Measurements from ENCODE around the gene KLHL40. TPM values are rescaled to one million over a fixed set of nuclear protein-coding genes. Genes with fewer than 3 reads are reported as not detected.
"Not testable (repeated sequence)": the region's sequence is repeated elsewhere in the genome, so short reads cannot be mapped to it uniquely, and the experiment has no call there.

KLHL40 gene
- total RNA-seq, 1 donor = not detected

DNA sequence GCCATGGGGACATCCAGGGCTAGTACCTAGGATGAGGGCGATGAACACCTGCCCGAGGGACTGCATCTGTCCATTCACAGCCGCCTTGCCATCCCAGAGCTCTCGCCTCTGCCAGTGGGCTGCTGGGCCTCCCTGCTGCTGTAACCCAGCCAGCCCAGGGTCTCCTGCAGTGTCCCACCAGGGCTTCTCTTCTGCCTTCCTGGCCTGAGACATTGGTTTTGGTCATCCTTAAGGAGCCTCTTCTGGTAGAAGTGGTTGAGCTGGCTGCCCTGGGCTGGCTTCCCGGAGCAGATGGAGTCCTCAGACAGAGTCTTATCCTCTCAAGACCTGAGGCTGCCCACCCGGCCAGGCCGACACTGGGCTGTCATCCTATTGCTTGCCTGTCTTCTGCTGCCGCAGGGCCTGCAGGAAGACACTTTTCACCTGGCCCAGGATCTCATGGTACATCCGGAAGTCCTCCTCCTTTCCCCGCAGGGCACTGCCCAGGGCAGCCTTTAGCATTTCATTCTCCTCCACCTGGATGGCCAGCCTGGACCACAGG is 23.3 kb downstream of the KLHL40 start:
- Histone ChIP-seq H3K4me1 (ENCODE audit: insufficient read depth, low read length) (no peaks in the 10 kb centered on the region), H3K9me3 (ENCODE audit: low read depth, low read length) (no peaks in the 10 kb centered on the region), H3K27me3 (ENCODE audit: insufficient read depth, low read length) (no peaks in the 10 kb centered on the region), H3K4me3 (ENCODE audit: low read length) (no peak overlapping the region)

DNA sequence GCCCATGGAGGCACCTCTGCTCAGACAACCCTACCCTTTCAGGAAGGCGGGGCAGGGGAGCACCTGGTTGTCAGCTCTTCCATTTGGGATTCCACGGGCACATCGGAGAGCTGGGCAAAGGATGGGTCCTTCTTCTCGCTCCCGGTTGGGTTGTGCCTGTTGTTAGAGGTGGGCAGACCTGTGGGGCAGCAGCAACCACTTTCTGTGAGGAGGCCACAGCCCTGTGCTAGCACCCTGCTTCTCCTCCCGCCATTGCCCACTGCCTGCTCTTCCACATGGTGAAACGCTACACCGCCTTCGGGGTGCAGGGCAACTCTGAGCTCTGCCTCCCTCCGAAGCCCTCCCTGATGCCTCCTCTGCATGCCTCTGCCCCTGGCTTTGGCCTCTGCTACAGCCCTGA is 24.3 kb downstream of the KLHL40 start:
- H3K27me3 ChIP-seq (ENCODE audit: insufficient read depth, low read length) = no peaks in the 10 kb centered on the region
- no peaks in the 10 kb centered on the region for H3K4me1 ChIP-seq (ENCODE audit: insufficient read depth, low read length)
- H3K4me3 ChIP-seq (ENCODE audit: low read length) = no peak overlapping the region
- no peaks in the 10 kb centered on the region for H3K9me3 ChIP-seq (ENCODE audit: low read depth, low read length)

DNA sequence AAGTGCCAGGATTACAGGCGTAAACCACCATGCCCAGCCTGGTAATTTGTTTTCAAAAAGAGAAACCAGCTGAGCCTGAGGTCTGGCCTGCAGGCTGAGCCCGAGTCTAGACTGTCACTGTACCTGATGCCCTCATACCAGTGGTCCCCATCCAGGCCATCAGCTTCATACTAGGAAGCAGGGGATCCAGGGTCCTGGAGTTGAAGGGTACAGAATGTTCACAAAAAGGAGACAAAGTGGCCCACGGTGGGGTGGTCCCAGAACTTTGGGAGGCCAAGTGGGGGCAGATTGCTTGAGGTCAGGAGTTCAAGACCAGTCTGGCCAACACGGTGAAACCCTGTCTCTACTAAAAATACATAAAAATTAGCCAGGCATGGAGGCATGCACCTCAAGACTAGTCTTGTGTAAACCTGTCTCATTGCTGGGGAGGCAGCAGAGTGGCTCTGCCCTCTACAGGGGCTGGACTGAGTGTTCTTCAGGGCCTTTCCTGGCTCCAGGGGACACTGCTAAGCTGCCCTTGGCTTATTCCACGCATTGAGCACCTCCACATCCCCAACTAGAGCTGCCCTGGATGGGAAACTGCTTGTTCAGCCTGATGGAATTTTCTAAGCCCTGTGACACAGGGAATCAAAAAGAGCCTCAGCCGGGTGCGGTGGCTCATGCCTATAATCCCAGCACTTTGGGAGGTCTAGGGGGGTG is 25.1 kb downstream of the KLHL40 start:
- Histone ChIP-seq H3K4me3 (ENCODE audit: low read length) (no peak overlapping the region), H3K4me1 (ENCODE audit: insufficient read depth, low read length) (no peaks in the 10 kb centered on the region), H3K9me3 (ENCODE audit: low read depth, low read length) (no peaks in the 10 kb centered on the region), H3K27me3 (ENCODE audit: insufficient read depth, low read length) (no peaks in the 10 kb centered on the region)

DNA sequence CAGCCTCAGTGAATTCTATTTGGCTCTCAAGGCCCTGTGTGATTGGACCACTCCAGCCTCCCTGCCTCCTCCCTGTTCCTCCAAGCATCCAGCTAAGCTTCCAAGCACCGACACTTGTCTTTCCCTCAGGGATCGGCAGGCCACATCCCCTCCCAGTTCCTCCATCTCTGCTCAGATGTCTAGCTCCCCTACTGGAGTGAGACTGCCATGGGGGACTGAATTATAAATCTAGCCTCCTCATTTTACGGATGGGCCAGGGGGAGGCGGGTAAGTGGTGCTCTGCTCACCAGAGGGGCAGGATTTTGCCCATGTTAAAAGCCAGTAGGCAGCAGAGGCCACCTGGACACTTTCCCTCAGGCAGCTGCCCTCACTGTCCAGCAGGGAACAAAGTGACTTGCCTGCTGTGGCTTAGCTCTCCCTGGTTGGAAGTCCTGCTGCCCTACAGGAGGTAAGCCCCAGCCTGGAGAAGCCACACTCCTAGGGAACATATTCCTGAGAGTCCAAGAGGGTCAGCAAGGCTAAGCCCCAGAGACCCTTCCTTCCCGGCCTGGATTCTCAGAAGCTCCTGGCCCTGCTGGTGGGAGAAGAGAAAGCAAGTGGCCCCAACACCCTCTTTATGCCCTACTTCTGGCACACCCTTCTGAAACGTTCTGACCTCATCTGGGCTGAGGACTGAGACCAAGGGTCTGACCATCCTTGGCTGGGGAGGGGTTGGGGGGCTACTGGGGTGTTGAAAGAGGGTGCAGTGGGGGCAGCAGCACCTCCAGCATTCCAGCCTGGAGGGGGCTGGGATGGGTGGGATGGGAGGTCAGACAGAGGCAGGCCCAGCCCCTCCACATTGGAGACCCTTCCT is 26.4 kb downstream of the KLHL40 start:
- H3K27me3 ChIP-seq (ENCODE audit: insufficient read depth, low read length) = no peaks in the 10 kb centered on the region
- no peaks in the 10 kb centered on the region for H3K9me3 ChIP-seq (ENCODE audit: low read depth, low read length)
- no peak overlapping the region for H3K4me3 ChIP-seq (ENCODE audit: low read length)
- H3K4me1 ChIP-seq (ENCODE audit: insufficient read depth, low read length) = no peaks in the 10 kb centered on the region

DNA sequence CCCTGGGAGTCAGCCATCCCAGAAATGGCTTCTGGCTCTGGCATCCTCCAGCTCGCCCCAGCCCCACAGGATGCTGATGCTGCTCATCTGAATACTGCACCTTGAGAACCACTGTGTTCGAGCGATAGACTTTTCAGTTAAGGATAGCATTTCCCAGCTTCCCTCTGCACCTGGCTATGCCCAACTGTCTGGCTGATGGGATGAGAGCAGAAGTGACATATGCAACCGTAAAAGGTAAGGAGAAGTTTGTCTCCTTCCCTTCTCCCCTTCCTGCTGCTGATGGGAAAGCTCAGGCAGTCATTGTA is 27.0 kb downstream of the KLHL40 start:
- Histone ChIP-seq H3K4me3 (ENCODE audit: low read length) (no peak overlapping the region), H3K4me1 (ENCODE audit: insufficient read depth, low read length) (no peaks in the 10 kb centered on the region), H3K9me3 (ENCODE audit: low read depth, low read length) (no peaks in the 10 kb centered on the region), H3K27me3 (ENCODE audit: insufficient read depth, low read length) (no peaks in the 10 kb centered on the region)

DNA sequence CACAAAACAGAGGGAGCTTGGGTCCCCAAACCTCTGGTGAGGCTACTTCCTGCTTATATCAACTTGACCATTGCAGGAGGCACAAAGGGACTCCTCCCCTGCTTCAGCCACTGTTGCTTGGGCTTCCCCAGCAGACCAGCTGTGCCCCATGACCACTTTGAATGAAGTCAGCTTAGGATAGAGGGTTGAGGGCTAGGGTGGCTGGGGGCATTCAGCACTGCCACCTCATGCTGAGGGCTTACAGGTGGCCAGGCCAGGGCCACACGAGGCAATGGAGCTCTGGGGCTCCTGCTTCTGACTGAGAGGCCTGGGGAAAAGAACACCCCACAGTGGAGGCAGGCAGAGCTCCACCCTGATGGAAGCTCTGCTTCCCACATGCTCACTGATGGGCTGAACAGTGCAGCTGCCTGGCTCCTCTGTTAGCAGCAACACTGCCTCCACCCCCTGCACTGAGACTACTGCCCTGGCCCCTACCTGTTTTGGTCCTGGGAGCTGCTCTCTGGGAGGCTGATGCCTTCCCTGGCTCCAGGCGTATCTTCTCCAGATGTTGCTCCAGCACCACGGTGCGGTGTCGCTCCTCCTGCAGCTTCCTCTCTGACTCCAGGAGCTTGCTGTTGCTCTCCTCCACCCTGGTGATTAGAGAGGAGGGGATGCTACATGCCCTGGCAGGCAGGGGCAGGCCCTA is 27.5 kb downstream of the KLHL40 start:
- H3K9me3 ChIP-seq (ENCODE audit: low read depth, low read length) = no peaks in the 10 kb centered on the region
- H3K4me3 ChIP-seq (ENCODE audit: low read length) = no peak overlapping the region
- H3K4me1 ChIP-seq (ENCODE audit: insufficient read depth, low read length) = peaks cover 4% of the 10 kb centered on the region
- no peaks in the 10 kb centered on the region for H3K27me3 ChIP-seq (ENCODE audit: insufficient read depth, low read length)

DNA sequence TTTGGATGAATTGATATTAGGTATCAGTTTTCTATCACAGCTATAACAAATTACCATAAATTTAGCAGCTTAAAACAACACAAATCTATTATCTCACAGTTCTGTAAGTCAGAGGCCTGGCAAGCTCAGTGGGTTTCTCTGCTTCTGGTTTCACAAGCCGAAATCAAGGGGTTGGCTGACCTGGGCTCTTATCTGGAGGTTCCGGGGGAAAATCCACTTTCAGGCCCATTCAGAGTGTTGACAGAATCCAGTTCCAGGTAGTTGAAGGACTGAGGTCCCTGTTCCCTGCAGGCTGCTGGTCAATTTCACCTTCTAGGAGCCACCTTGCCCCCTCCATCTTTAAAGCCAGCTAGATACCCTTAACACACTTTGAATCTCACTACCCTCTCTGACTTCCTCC is 28.4 kb downstream of the KLHL40 start:
- H3K4me1 ChIP-seq (ENCODE audit: insufficient read depth, low read length) = peaks cover 5% of the 10 kb centered on the region
- no peak overlapping the region for H3K4me3 ChIP-seq (ENCODE audit: low read length)
- no peaks in the 10 kb centered on the region for H3K9me3 ChIP-seq (ENCODE audit: low read depth, low read length)
- H3K27me3 ChIP-seq (ENCODE audit: insufficient read depth, low read length) = no peaks in the 10 kb centered on the region

DNA sequence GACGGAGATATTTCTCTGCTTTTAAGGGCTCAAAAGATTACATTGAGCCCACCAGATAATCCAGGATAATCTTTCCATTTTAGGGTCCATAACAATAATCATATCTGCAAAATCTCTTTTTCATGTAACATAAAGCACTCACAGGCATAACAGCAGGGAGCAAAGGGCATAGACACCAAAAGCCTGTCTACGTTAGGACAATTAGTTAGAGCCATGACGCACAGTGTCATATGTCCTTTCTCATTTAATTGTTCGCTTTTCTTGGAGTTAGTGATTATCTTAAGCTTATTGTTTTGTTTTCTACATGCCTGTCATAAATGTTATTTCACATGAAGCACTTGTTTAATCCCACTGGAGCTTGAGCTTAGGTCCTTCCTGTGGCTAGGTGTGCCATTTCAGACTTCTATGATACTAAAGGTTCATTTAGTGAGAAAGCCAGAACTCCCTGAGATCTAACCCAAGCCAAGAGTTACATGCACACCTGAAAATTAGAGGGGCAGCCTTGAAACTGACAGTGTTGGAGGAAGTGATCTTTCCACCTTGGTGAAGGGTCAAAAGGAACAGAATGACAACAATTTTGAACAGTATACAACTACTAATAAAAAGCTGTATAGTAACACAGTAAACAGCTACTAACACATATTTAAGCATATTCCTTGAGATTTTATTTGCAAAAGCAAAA is 29.0 kb downstream of the KLHL40 start:
- Histone ChIP-seq H3K4me1 (ENCODE audit: insufficient read depth, low read length) (peaks cover 6% of the 10 kb centered on the region), H3K4me3 (ENCODE audit: low read length) (no peak overlapping the region), H3K27me3 (ENCODE audit: insufficient read depth, low read length) (no peaks in the 10 kb centered on the region), H3K9me3 (ENCODE audit: low read depth, low read length) (no peaks in the 10 kb centered on the region)

DNA sequence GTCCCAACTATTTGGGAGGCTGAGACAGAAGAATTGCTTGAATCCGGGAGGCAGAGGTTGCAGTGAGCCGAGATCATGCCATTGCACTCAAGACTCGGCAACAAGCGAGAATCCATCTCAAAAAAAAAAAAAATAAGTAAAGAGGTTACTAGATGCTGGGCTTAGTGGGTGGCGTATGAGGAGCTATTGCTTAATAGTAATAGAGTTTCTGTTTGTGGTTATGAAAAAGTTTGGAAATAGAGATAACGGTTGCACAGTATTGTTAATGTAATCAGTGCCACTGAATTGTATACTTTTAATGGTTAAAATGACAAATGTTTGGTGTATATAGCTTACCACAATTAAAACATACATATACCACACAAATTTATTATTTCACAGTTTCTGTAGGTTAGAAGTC is 32.0 kb downstream of the KLHL40 start:
- H3K9me3 ChIP-seq (ENCODE audit: low read depth, low read length) = no peaks in the 10 kb centered on the region
- no peaks in the 10 kb centered on the region for H3K27me3 ChIP-seq (ENCODE audit: insufficient read depth, low read length)
- H3K4me3 ChIP-seq (ENCODE audit: low read length) = no peak overlapping the region
- peaks cover 9% of the 10 kb centered on the region for H3K4me1 ChIP-seq (ENCODE audit: insufficient read depth, low read length)

DNA sequence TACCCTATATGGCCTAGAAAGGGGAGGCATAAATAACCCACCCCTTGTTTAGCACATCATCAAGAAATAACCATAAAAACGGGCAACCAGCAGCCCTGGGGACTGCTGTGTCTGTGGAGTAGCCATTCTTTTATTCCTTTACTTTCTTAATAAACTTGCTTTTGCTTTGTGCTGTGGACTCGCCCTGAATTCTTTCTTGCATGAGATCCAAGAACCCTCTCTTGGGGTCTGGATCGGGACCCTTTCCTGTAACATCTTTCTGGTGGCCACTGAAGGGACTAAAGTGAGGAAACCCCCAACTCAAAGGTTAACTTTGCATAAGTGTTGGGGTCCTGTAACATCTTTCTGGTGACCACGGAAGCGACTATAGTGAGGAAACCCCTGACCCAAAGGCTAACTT is 33.0 kb downstream of the KLHL40 start:
- peaks cover 9% of the 10 kb centered on the region for H3K4me1 ChIP-seq (ENCODE audit: insufficient read depth, low read length)
- H3K4me3 ChIP-seq (ENCODE audit: low read length) = no peak overlapping the region
- H3K27me3 ChIP-seq (ENCODE audit: insufficient read depth, low read length) = no peaks in the 10 kb centered on the region
- no peaks in the 10 kb centered on the region for H3K9me3 ChIP-seq (ENCODE audit: low read depth, low read length)

DNA sequence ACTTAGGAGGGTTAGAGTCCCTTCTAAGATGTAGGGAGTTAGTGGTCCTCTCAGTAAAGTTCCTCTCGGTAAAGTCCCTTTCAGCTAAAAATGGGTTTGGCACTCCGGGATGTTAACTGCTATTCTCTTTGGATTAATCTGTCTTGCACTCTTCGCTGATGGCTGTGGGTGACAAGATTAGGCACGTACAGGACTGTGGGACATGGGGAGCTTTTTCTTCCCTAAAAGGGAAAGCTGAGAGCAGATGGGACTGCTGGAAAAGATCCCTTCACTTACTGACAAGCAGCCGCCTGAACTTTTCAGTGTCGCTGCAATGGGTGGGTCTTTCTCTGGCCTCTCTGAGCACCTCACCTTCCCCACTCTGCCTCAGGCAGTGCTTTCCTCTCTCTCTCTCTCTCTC is 33.7 kb downstream of the KLHL40 start:
- H3K4me3 ChIP-seq (ENCODE audit: low read length) = no peak overlapping the region
- H3K4me1 ChIP-seq (ENCODE audit: insufficient read depth, low read length) = peaks cover 9% of the 10 kb centered on the region
- no peaks in the 10 kb centered on the region for H3K9me3 ChIP-seq (ENCODE audit: low read depth, low read length)
- no peaks in the 10 kb centered on the region for H3K27me3 ChIP-seq (ENCODE audit: insufficient read depth, low read length)

DNA sequence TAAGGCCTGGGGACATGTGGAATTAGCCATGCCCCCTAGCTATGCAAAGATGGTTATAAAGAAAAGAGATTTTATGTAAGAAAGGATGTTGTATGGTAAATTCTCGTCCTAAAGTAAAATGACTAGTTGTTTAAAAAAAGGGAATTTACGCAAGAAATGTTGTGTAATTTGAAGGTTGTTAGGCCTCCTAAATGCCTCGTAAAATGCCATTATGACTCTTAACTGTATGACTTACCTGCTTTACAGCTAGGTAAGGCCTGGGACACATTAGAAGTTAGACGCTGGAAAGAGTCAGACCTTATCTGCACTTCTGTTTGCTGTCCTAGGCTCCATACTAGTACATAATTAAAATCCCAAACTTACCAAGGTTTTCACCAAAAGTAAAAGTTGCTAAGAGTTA is 34.8 kb downstream of the KLHL40 start:
- H3K9me3 ChIP-seq (ENCODE audit: low read depth, low read length) = no peaks in the 10 kb centered on the region
- H3K4me3 ChIP-seq (ENCODE audit: low read length) = no peak overlapping the region
- peaks cover 9% of the 10 kb centered on the region for H3K4me1 ChIP-seq (ENCODE audit: insufficient read depth, low read length)
- H3K27me3 ChIP-seq (ENCODE audit: insufficient read depth, low read length) = no peaks in the 10 kb centered on the region

DNA sequence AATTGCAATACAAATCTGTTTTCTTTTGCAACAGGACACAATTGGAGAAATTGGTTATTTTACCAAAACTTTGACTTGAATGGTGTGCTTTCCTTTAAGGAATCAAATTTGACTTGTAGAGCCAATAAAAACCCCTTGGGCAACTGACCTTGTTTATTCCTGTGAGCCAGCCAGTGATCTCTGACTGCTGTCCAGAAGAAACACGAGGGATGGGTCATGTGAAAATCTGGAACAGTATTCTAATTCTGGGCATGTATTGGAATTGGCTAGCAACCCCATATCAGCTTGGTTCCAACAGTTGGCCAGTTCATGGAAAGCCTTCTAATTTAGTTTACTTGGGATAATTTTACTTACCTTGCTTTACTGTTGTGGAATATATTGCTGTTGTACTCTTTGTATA is 36.4 kb downstream of the KLHL40 start:
- Histone ChIP-seq H3K4me1 (ENCODE audit: insufficient read depth, low read length) (peaks cover 9% of the 10 kb centered on the region), H3K27me3 (ENCODE audit: insufficient read depth, low read length) (no peaks in the 10 kb centered on the region), H3K9me3 (ENCODE audit: low read depth, low read length) (no peaks in the 10 kb centered on the region), H3K4me3 (ENCODE audit: low read length) (no peak overlapping the region)

DNA sequence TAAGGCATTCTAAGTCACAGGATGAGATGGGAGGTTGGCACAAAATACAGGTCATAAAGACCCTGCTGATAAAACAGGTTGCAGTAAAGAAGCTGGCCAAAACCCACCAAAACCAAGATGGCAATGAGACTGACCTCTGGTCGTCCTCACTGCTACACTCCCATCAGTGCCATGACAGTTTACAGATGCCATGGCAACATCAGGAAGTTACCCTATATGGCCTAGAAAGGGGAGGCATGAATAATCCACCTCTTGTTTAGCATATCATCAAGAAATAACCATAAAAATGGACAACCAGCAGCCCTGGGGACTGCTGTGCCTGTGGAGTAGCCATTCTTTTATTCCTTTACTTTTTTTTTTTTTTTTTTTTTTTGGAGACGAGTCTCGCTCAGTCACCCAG is 37.1 kb downstream of the KLHL40 start:
- H3K27me3 ChIP-seq (ENCODE audit: insufficient read depth, low read length); H3K4me3 ChIP-seq (ENCODE audit: low read length); H3K4me1 ChIP-seq (ENCODE audit: insufficient read depth, low read length); H3K9me3 ChIP-seq (ENCODE audit: low read depth, low read length): not testable (repeated sequence)

DNA sequence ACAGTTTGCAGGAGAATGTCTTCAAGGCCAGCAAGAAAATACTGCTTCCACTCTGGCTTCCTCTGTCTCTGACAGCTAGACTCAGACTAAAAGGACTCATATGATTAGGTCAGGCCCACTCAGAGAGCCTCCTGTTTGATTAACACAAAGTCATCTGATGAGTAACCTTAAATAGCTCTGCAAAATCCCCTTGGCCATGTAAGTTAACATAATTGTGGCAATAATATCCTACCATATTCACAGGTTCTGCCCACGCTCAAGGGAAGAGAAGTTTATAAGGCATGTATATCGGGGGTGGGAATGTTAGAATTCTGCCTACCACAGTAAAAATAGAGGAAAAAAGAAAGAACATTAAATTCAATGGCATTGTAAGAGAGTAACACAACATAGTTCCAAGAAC is 37.9 kb downstream of the KLHL40 start:
- H3K9me3 ChIP-seq (ENCODE audit: low read depth, low read length) = no peaks in the 10 kb centered on the region
- no peaks in the 10 kb centered on the region for H3K27me3 ChIP-seq (ENCODE audit: insufficient read depth, low read length)
- H3K4me3 ChIP-seq (ENCODE audit: low read length) = no peak overlapping the region
- H3K4me1 ChIP-seq (ENCODE audit: insufficient read depth, low read length) = peaks cover 4% of the 10 kb centered on the region

All from mononuclear cell (primary cell).